Vagina (tissue), 2 donors: ENCODE data around the gene MBTPS1.
"Not testable (repeated sequence)": the region's sequence is repeated elsewhere in the genome, so short reads cannot be mapped to it uniquely, and the experiment has no call there.

ENCODE experiments used
- POLR2A ChIP-seq, 2 donors: fragments of 450-650 bp; IDR thresholded peaks; one replicate each; pipeline ENCODE4 v1.6.1; 2017; ENCODE audit warnings: antibody characterized with exemption in 2 of 2, mild to moderate bottlenecking in 2 of 2, moderate library complexity in 2 of 2
- TF ChIP-seq, protein P1 (sequence below), 3 experiments: fragments of 450-650 bp in 2 of 3; fragments of 200-600 bp in 1 of 3; sonication (generic) in 1 of 3; IDR thresholded peaks; one replicate each; pipeline ENCODE4 v1.5.1; 2017 to 2019; ENCODE audit warnings: antibody characterized with exemption in 3 of 3, mild to moderate bottlenecking in 2 of 3, moderate library complexity in 2 of 3

DNA sequence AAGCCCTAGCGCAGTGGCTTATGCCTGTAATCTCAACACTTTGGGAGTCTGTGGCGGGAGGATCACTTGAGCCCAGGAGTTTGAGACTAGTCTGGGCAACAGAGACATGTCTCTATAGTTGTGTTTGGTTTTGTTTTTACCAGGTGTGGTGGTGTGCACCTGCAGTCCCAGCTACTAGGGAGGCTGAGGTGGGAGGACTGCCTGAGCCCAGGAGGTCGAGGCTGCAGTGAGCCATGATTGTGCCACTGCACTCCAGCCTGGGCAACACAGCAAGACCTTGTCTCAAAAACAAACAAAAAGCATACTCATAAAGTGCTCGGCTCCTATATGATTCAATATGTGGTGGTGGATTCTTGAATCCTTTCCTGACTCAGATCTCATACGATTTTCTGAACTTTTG, 1.6 kb upstream of the MBTPS1 start:
- TF ChIP-seq, protein P1, sequence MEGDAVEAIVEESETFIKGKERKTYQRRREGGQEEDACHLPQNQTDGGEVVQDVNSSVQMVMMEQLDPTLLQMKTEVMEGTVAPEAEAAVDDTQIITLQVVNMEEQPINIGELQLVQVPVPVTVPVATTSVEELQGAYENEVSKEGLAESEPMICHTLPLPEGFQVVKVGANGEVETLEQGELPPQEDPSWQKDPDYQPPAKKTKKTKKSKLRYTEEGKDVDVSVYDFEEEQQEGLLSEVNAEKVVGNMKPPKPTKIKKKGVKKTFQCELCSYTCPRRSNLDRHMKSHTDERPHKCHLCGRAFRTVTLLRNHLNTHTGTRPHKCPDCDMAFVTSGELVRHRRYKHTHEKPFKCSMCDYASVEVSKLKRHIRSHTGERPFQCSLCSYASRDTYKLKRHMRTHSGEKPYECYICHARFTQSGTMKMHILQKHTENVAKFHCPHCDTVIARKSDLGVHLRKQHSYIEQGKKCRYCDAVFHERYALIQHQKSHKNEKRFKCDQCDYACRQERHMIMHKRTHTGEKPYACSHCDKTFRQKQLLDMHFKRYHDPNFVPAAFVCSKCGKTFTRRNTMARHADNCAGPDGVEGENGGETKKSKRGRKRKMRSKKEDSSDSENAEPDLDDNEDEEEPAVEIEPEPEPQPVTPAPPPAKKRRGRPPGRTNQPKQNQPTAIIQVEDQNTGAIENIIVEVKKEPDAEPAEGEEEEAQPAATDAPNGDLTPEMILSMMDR (IDR thresholded peaks at IDR 0.05): not testable (repeated sequence)
- TF ChIP-seq POLR2A (IDR thresholded peaks at IDR 0.05): not testable (repeated sequence)
